ENCODE results near the gene CFAP410. TPM values are rescaled to one million over a fixed set of nuclear protein-coding genes. Genes with fewer than 3 reads are reported as not detected.

Gene CFAP410
- total and polyA plus RNA-seq, 2 of the 13 experiments (the other 11 are each of a cell fraction or from before 2014, with no cell fraction given): 8.0 to 20.1 TPM

DNA sequence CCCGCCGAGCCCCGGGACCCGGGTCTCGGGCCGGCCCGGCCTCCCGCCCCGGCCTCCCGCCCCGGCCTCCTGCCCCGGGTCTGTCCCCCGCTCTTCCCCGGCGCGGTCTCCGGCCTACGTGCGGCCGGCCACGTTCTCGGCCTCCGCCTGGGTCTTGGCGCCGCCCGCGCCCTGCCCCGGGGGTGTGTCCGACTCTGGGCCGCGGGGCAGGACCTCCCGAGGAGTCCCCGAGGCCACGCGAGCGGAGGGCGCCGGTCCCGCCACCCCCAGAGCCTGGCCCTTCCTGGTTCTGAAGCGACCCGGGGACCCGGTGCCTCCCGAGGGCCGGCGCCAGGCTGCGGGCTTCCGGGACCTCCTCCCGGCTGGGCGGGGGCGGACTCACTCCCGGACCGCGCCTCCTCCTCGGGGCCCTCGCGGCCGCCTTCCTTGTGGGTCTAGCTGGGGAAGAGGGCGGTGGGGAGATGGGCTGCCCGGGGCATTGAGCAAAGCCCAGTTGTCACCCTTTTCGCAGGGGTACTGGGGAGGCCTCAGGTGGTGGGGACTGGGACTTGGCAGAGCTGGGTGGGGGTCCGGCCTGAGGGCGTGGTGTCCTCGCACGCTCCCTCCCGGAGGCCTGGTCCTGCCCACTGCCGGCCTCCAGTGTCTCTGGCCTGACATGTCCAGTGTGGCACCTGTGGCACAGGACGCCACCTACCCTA is 38.8 kb downstream of the CFAP410 start (continued):
- TF ChIP-seq, protein P1, sequence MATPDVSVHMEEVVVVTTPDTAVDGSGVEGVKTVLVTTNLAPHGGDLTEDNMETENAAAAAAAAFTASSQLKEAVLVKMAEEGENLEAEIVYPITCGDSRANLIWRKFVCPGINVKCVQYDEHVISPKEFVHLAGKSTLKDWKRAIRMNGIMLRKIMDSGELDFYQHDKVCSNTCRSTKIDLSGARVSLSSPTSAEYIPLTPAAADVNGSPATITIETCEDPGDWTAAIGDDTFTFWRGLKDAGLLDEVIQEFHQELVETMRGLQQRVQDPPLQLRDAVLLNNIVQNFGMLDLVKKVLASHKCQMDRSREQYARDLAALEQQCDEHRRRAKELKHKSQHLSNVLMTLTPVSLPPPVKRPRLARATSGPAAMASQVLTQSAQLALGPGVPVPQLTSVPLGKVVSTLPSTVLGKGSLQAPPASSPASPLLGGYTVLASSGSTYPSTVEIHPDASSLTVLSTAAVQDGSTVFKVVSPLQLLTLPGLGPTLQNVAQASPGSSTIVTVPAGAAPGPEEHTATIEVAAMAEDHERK (CRISPR knock-in tag; IDR thresholded peaks at IDR 0.05; ENCODE audit: low read depth): no peak
- TF ChIP-seq RFX5 (IDR thresholded peaks at IDR 0.05; ENCODE audit: low read depth, low read length) (no peak), XBP1 (CRISPR knock-in tag; IDR thresholded peaks at IDR 0.05) (no peak), ZNF839 (CRISPR knock-in tag; IDR thresholded peaks at IDR 0.05; ENCODE audit: borderline replicate concordance) (no peak), ZFP82 (CRISPR knock-in tag; IDR thresholded peaks at IDR 0.05; ENCODE audit: borderline replicate concordance) (0 out of 2 replicates have a peak, but pooled peaks have one; percentile 39), U2AF1 (optimal IDR thresholded peaks at IDR 0.05; ENCODE audit: low read depth, low read length) (no peak), ZNF317 (CRISPR knock-in tag; IDR thresholded peaks at IDR 0.05) (no peak), MZF1 (CRISPR knock-in tag; IDR thresholded peaks at IDR 0.05; ENCODE audit: borderline replicate concordance) (no peak), YEATS2 (CRISPR knock-in tag; IDR thresholded peaks at IDR 0.05; ENCODE audit: borderline replicate concordance) (no peak), HNRNPLL (IDR thresholded peaks at IDR 0.05; ENCODE audit: low read depth, low read length, poor library complexity, severe bottlenecking) (no peak), TEAD2 (CRISPR knock-in tag; IDR thresholded peaks at IDR 0.05) (no peak), ZNF296 (CRISPR knock-in tag; conservative IDR thresholded peaks at IDR 0.05) (no peak)
- TF ChIP-seq, protein P2, sequence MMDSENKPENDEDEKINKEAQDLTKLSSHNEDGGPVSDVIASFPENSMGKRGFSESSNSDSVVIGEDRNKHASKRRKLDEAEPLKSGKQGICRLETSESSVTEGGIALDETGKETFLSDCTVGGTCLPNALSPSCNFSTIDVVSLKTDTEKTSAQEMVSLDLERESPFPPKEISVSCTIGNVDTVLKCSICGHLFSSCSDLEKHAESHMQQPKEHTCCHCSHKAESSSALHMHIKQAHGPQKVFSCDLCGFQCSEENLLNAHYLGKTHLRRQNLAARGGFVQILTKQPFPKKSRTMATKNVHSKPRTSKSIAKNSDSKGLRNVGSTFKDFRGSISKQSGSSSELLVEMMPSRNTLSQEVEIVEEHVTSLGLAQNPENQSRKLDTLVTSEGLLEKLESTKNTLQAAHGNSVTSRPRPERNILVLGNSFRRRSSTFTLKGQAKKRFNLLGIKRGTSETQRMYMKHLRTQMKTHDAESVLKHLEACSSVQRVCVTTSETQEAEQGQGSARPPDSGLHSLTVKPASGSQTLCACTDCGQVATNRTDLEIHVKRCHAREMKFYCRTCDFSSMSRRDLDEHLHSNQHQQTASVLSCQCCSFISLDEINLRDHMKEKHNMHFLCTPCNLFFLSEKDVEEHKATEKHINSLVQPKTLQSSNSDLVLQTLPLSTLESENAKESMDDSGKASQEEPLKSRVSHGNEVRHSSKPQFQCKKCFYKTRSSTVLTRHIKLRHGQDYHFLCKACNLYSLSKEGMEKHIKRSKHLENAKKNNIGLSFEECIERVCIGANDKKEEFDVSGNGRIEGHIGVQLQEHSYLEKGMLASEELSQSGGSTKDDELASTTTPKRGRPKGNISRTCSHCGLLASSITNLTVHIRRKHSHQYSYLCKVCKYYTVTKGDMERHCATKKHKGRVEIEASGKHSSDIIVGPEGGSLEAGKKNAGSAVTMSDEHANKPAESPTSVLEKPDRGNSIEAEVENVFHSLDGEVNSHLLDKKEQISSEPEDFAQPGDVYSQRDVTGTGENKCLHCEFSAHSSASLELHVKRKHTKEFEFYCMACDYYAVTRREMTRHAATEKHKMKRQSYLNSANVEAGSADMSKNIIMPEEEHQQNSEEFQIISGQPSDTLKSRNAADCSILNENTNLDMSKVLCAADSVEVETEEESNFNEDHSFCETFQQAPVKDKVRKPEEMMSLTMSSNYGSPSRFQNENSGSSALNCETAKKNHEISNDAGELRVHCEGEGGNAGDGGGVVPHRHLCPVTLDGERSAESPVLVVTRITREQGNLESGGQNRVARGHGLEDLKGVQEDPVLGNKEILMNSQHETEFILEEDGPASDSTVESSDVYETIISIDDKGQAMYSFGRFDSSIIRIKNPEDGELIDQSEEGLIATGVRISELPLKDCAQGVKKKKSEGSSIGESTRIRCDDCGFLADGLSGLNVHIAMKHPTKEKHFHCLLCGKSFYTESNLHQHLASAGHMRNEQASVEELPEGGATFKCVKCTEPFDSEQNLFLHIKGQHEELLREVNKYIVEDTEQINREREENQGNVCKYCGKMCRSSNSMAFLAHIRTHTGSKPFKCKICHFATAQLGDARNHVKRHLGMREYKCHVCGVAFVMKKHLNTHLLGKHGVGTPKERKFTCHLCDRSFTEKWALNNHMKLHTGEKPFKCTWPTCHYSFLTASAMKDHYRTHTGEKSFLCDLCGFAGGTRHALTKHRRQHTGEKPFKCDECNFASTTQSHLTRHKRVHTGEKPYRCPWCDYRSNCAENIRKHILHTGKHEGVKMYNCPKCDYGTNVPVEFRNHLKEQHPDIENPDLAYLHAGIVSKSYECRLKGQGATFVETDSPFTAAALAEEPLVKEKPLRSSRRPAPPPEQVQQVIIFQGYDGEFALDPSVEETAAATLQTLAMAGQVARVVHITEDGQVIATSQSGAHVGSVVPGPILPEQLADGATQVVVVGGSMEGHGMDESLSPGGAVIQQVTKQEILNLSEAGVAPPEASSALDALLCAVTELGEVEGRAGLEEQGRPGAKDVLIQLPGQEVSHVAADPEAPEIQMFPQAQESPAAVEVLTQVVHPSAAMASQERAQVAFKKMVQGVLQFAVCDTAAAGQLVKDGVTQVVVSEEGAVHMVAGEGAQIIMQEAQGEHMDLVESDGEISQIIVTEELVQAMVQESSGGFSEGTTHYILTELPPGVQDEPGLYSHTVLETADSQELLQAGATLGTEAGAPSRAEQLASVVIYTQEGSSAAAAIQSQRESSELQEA (CRISPR knock-in tag; IDR thresholded peaks at IDR 0.05; ENCODE audit: not compliant biosample characterization): peak; percentile 61
- TF ChIP-seq, protein P3, sequence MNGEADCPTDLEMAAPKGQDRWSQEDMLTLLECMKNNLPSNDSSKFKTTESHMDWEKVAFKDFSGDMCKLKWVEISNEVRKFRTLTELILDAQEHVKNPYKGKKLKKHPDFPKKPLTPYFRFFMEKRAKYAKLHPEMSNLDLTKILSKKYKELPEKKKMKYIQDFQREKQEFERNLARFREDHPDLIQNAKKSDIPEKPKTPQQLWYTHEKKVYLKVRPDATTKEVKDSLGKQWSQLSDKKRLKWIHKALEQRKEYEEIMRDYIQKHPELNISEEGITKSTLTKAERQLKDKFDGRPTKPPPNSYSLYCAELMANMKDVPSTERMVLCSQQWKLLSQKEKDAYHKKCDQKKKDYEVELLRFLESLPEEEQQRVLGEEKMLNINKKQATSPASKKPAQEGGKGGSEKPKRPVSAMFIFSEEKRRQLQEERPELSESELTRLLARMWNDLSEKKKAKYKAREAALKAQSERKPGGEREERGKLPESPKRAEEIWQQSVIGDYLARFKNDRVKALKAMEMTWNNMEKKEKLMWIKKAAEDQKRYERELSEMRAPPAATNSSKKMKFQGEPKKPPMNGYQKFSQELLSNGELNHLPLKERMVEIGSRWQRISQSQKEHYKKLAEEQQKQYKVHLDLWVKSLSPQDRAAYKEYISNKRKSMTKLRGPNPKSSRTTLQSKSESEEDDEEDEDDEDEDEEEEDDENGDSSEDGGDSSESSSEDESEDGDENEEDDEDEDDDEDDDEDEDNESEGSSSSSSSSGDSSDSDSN (CRISPR knock-in tag; IDR thresholded peaks at IDR 0.05): peak; percentile 77
- TF ChIP-seq, protein P4, sequence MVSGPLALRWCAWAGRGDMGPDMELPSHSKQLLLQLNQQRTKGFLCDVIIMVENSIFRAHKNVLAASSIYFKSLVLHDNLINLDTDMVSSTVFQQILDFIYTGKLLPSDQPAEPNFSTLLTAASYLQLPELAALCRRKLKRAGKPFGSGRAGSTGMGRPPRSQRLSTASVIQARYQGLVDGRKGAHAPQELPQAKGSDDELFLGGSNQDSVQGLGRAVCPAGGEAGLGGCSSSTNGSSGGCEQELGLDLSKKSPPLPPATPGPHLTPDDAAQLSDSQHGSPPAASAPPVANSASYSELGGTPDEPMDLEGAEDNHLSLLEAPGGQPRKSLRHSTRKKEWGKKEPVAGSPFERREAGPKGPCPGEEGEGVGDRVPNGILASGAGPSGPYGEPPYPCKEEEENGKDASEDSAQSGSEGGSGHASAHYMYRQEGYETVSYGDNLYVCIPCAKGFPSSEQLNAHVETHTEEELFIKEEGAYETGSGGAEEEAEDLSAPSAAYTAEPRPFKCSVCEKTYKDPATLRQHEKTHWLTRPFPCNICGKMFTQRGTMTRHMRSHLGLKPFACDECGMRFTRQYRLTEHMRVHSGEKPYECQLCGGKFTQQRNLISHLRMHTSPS (CRISPR knock-in tag; IDR thresholded peaks at IDR 0.05; ENCODE audit: low read depth): no peak
